KMS-11 (cell line): ENCODE data around the gene AP2A2.

Experiments
- H2AFZ ChIP-seq: fragments of 200-600 bp; sonication (generic); 2 replicates; pipeline ENCODE4 v1.6.1; 2016; ENCODE audit warnings: antibody characterized with exemption, mixed run types, low read depth
- H3K27ac ChIP-seq: fragments of 200-600 bp; sonication (generic); 2 replicates; pipeline ENCODE4 v1.6.1; 2016; ENCODE audit warnings: mild to moderate bottlenecking, mixed run types
- H3K27me3 ChIP-seq: fragments of 200-600 bp; sonication (generic); 2 replicates; pipeline ENCODE4 v1.6.1; 2017; ENCODE audit warnings: mild to moderate bottlenecking, low read depth, mixed run types, moderate library complexity; ENCODE audit not compliant: insufficient read depth
- H3K36me3 ChIP-seq: fragments of 200-600 bp; sonication (generic); 2 replicates; pipeline ENCODE4 v1.6.1; 2017; ENCODE audit warnings: mild to moderate bottlenecking, mixed run types; ENCODE audit not compliant: insufficient read depth
- H3K4me1 ChIP-seq: fragments of 200-600 bp; sonication (generic); 2 replicates; pipeline ENCODE4 v1.6.1; 2016; ENCODE audit warnings: mild to moderate bottlenecking, low read depth, mixed run types; ENCODE audit not compliant: poor library complexity, severe bottlenecking
- H3K4me2 ChIP-seq: fragments of 200-600 bp; sonication (generic); 2 replicates; pipeline ENCODE4 v1.7.0; 2016; ENCODE audit warnings: mild to moderate bottlenecking, mixed run types
- H3K4me3 ChIP-seq: fragments of 200-600 bp; sonication (generic); IDR thresholded peaks from 2 replicates; pipeline ENCODE4 v1.6.1; 2017; ENCODE audit warnings: low read depth, low read length, mixed read lengths; ENCODE audit not compliant: insufficient read depth
- H3K79me2 ChIP-seq: fragments of 200-600 bp; sonication (generic); 2 replicates; pipeline ENCODE4 v1.6.1; 2016; ENCODE audit warnings: low read depth, mixed run types; ENCODE audit not compliant: insufficient read depth
- H3K9ac ChIP-seq: fragments of 200-600 bp; sonication (generic); 2 replicates; pipeline ENCODE4 v1.6.1; 2016; ENCODE audit warnings: mild to moderate bottlenecking, mixed run types
- H4K20me1 ChIP-seq: fragments of 200-600 bp; sonication (generic); 2 replicates; pipeline ENCODE4 v1.6.1; 2016; ENCODE audit warnings: mild to moderate bottlenecking, mixed run types; ENCODE audit not compliant: insufficient read depth
- TF ChIP-seq, protein P1 (sequence below): fragments of 200-600 bp; sonication (generic); conservative IDR thresholded peaks from 2 replicates; pipeline ENCODE4 v1.6.1; 2017; ENCODE audit warnings: low read depth, mild to moderate bottlenecking, antibody characterized with exemption, low read length, moderate library complexity, mixed read lengths

Gene AP2A2

DNA sequence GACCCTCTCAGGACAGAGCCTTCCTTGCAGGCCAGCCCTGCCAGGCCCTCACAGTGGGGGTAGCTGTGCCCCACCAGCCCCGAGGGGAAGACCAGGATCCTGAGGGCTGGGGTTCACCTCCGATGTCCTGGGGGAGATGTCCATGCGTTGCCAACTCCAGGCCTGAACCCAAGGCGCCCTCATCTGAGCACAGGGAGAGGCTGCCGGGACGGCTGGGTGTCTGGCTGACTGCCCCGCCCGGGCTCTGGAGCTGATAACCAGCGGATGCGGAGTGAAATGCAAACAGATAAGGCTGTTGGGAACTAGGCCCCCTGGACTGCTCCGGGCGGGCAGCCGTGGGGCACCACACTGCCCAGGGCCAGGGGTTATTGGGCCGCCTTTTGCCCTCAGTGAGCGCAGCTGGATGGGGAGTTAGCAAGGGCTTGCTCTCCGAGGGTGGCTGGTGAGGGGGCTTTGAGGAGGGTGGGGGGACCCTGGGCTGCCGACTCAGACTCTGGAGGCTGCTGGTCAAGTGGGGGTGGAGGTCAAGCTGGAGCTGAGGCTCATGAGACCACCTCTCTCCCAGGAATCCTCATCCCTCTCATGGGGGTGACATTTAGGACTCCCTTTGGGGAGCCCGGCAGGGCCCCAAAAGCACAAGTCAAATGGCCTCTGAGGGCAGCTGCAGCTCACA is 116.4 kb downstream of the AP2A2 start:
- Histone ChIP-seq H3K36me3 (no peaks in the 10 kb centered on the region), H3K9ac (no peak overlapping the region), H3K27ac (no peak overlapping the region), H3K4me3 (no peak overlapping the region), H2AFZ (no peak overlapping the region), H3K27me3 (peaks cover 91% of the 10 kb centered on the region), H3K4me1 (no peaks in the 10 kb centered on the region), H3K79me2 (no peaks in the 10 kb centered on the region), H4K20me1 (no peaks in the 10 kb centered on the region), H3K4me2 (no peak overlapping the region)
- TF ChIP-seq, protein P1, sequence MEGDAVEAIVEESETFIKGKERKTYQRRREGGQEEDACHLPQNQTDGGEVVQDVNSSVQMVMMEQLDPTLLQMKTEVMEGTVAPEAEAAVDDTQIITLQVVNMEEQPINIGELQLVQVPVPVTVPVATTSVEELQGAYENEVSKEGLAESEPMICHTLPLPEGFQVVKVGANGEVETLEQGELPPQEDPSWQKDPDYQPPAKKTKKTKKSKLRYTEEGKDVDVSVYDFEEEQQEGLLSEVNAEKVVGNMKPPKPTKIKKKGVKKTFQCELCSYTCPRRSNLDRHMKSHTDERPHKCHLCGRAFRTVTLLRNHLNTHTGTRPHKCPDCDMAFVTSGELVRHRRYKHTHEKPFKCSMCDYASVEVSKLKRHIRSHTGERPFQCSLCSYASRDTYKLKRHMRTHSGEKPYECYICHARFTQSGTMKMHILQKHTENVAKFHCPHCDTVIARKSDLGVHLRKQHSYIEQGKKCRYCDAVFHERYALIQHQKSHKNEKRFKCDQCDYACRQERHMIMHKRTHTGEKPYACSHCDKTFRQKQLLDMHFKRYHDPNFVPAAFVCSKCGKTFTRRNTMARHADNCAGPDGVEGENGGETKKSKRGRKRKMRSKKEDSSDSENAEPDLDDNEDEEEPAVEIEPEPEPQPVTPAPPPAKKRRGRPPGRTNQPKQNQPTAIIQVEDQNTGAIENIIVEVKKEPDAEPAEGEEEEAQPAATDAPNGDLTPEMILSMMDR = no peak

DNA sequence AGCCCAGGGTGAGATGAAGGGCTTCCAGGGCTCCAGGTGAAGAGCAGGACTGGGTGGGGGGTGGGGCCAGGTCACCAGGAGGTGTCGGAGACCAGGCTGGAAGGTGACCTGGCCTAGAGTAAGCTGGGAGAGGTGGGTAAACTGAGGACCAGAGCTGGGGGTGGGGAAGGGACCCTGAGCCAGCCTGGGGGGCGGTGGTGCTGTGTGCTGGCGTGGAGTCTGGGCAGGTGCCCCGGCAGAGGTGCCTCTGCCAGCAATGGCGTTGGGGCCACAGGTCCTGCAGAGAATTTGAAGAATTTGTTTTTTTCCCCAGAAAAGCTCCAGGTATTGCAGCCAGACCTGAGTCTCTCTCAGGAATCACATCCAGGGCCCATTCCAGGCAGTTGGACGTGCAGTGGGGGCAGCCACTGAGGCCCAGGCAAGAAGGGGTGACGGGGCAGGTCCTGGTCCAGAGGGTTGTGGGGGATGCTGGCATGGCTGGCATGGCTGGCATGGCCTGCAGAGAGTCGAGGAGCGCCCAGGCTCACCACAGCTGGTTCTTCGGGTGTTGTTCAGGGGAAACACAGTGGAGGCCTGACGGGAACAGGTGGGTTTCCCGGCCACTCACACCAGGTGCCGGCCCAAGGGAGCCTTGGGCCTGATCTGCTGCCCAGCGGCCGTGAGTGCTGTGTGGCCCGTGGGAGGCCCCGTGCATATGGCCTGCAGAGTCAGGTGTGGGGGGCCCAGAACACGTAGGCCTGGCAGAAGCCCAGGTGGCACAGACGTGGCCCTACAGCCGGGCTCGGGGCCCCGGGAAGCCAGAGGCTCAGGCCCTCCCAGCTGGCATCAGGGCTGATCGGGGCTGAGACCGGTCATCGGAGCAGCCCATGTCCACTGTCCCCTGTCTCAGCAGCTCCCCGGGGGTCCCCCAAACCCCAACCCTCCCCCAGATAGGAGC is 117.2 kb downstream of the AP2A2 start:
- no peaks in the 10 kb centered on the region for H3K36me3 ChIP-seq

DNA sequence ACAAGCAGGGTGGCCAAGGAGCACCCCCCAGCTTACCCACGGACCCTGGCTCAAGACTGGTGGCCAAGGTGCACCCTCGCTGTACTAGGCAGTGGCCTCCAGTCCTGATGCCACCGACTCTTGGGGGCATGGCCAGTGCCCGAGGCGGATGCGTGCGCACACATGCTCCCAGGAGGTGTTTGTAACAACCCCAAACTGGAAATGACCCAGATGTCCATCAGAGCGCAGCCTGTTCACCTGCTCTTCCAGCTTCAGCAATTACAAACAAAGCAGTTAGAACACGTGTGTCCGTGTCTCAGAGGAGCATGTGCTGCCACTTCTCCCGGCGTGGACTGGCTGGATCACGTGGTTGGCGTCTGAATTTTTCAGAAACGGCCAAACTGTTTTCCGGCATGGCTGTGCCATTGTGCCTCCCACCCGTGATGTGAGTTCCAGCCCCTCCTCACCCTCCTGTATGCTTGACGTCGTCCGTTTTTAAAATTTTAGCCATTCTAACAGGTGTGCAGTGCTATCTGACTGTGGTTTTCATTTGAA is 118.0 kb downstream of the AP2A2 start:
- H3K27ac ChIP-seq = no peak overlapping the region
- H2AFZ ChIP-seq = no peak overlapping the region
- TF ChIP-seq, protein P1 = no peak
- H4K20me1 ChIP-seq = no peaks in the 10 kb centered on the region
- no peaks in the 10 kb centered on the region for H3K4me1 ChIP-seq
- H3K4me2 ChIP-seq = no peak overlapping the region
- H3K9ac ChIP-seq = no peak overlapping the region
- peaks cover 93% of the 10 kb centered on the region for H3K27me3 ChIP-seq
- no peak overlapping the region for H3K4me3 ChIP-seq
- H3K36me3 ChIP-seq = no peaks in the 10 kb centered on the region
- no peaks in the 10 kb centered on the region for H3K79me2 ChIP-seq

More for the DNA sequence above, 117.2 kb downstream of the AP2A2 start:
- Histone ChIP-seq H2AFZ (no peak overlapping the region), H3K4me3 (no peak overlapping the region), H3K27ac (no peak overlapping the region), H3K4me1 (no peaks in the 10 kb centered on the region), H3K4me2 (no peak overlapping the region), H3K27me3 (peaks cover 93% of the 10 kb centered on the region), H4K20me1 (no peaks in the 10 kb centered on the region), H3K79me2 (no peaks in the 10 kb centered on the region), H3K9ac (no peak overlapping the region)
- TF ChIP-seq, protein P1 = no peak

DNA sequence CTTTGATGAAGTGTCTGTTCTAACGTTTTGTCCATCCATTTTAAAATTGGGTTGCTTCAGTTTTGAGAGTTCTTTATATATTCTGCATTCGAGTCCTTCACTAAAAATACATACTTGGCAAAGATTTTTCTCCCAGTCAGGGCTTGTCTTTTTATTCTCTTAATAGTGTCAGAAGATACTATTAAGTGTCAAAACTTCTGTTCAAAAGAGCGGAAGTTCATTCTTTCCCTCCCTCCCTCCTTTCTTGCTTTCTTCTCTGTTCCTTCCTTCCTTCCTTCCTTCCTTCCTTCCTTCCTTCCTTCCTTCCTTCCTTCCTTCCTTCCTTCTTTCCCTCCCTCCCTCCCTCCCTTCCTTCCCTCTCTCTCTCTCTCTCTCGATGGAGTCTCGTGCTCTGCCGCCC is 118.5 kb downstream of the AP2A2 start:
- H3K4me3 ChIP-seq = no peak overlapping the region
- no peaks in the 10 kb centered on the region for H4K20me1 ChIP-seq
- no peaks in the 10 kb centered on the region for H3K36me3 ChIP-seq
- H3K27ac ChIP-seq = no peak overlapping the region
- no peak overlapping the region for H3K4me2 ChIP-seq
- no peaks in the 10 kb centered on the region for H3K4me1 ChIP-seq
- H3K27me3 ChIP-seq = peaks cover 93% of the 10 kb centered on the region
- TF ChIP-seq, protein P1 = no peak
- no peak overlapping the region for H3K9ac ChIP-seq
- no peak overlapping the region for H2AFZ ChIP-seq
- H3K79me2 ChIP-seq = no peaks in the 10 kb centered on the region
